ENCODE data around the gene TSPAN11.

TSPAN11 gene

GRCh38 chr12:30991466-30991865 is 64.9 kb downstream of the TSPAN11 start:
- Histone ChIP-seq H3K9ac (ENCODE audit: low read length in 2 of 2) (no peak overlapping the region), H3K4me1 (ENCODE audit: control insufficient read depth, insufficient read depth, low read length) (no peaks in the 10 kb centered on the region), H3K27ac (ENCODE audit: low read length) (no peak overlapping the region), H3K9me3 (ENCODE audit: control insufficient read depth in 2 of 2, low read length in 2 of 2) (no peaks in the 10 kb centered on the region), H3K27me3 (ENCODE audit: control insufficient read depth in 1 of 2, insufficient read depth in 2 of 2, low read length in 2 of 2) (no peaks in the 10 kb centered on the region), H3K4me3 (ENCODE audit: low read length in 2 of 2) (no peak overlapping the region), H3K36me3 (ENCODE audit: control insufficient read depth in 2 of 2, insufficient read depth in 2 of 2, low read length in 2 of 2) (no peaks in the 10 kb centered on the region)

- Histone ChIP-seq H3K36me3 (ENCODE audit: control insufficient read depth in 2 of 2, insufficient read depth in 2 of 2, low read length in 2 of 2) (no peaks in the 10 kb centered on the region), H3K9me3 (ENCODE audit: control insufficient read depth in 2 of 2, low read length in 2 of 2) (no peaks in the 10 kb centered on the region), H3K9ac (ENCODE audit: low read length in 2 of 2) (no peak overlapping the region), H3K4me3 (ENCODE audit: low read length in 2 of 2) (no peak overlapping the region), H3K4me1 (ENCODE audit: control insufficient read depth, insufficient read depth, low read length) (no peaks in the 10 kb centered on the region), H3K27ac (ENCODE audit: low read length) (no peak overlapping the region), H3K27me3 (ENCODE audit: control insufficient read depth in 1 of 2, insufficient read depth in 2 of 2, low read length in 2 of 2) (no peaks in the 10 kb centered on the region)
These were observed 65.8 kb downstream of the TSPAN11 start for GRCh38 chr12:30992381-30992780.

DNA sequence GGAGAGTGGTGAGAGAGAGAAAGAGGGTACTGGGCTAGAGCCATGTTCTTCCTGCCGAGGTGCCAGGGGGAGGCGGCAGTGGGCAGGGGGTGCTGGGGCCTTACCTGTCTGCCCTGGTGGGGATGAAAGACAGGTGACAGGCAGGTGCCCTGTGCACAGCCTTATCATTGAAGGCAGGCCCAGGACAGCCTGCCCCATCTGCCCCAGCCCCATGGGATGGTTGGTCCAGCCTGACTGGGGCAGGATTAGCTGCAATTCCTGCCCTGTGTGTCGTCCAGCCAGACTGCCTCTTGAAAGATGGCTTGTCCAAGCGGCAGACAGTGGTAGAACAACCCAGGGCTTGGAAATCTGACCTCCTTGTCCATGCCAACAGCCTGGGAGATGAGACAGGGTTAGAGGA is 67.2 kb downstream of the TSPAN11 start:
- H3K4me3 ChIP-seq (ENCODE audit: low read length in 2 of 2), result no peak overlapping the region
- no peak overlapping the region for H3K27ac ChIP-seq (ENCODE audit: low read length)
- no peaks in the 10 kb centered on the region for H3K27me3 ChIP-seq (ENCODE audit: control insufficient read depth in 1 of 2, insufficient read depth in 2 of 2, low read length in 2 of 2)
- no peaks in the 10 kb centered on the region for H3K9me3 ChIP-seq (ENCODE audit: control insufficient read depth in 2 of 2, low read length in 2 of 2)
- no peaks in the 10 kb centered on the region for H3K36me3 ChIP-seq (ENCODE audit: control insufficient read depth in 2 of 2, insufficient read depth in 2 of 2, low read length in 2 of 2)
- H3K4me1 ChIP-seq (ENCODE audit: control insufficient read depth, insufficient read depth, low read length), result no peaks in the 10 kb centered on the region
- no peak overlapping the region for H3K9ac ChIP-seq (ENCODE audit: low read length in 2 of 2)

- Histone ChIP-seq H3K9ac (ENCODE audit: low read length in 2 of 2) (no peak overlapping the region), H3K27ac (ENCODE audit: low read length) (no peak overlapping the region), H3K27me3 (ENCODE audit: control insufficient read depth in 1 of 2, insufficient read depth in 2 of 2, low read length in 2 of 2) (no peaks in the 10 kb centered on the region), H3K36me3 (ENCODE audit: control insufficient read depth in 2 of 2, insufficient read depth in 2 of 2, low read length in 2 of 2) (no peaks in the 10 kb centered on the region), H3K4me3 (ENCODE audit: low read length in 2 of 2) (no peak overlapping the region), H3K4me1 (ENCODE audit: control insufficient read depth, insufficient read depth, low read length) (no peaks in the 10 kb centered on the region), H3K9me3 (ENCODE audit: control insufficient read depth in 2 of 2, low read length in 2 of 2) (no peaks in the 10 kb centered on the region)
These were observed 67.7 kb downstream of the TSPAN11 start for GRCh38 chr12:30994274-30994673.

DNA sequence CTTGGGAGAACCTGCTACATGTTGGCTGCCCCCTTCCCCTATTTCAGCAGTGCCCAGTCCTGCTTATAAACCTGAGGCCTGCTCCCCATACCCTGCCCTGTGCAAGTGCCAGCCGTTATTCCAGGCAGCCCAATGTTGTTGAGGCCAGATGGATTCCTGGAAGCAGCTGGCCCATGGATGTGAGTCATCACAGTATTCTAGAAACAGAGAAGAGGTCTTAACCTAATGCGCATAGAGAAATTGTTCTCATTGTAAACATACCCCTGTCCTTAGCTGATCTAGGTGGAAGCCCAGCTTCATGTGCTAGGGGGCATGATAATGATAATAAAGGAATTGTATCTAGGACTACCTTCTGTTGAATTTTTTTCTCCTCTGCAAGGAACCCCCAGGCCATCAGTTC is 69.7 kb downstream of the TSPAN11 start:
- H3K4me1 ChIP-seq (ENCODE audit: control insufficient read depth, insufficient read depth, low read length), result no peaks in the 10 kb centered on the region
- no peak overlapping the region for H3K9ac ChIP-seq (ENCODE audit: low read length in 2 of 2)
- no peaks in the 10 kb centered on the region for H3K36me3 ChIP-seq (ENCODE audit: control insufficient read depth in 2 of 2, insufficient read depth in 2 of 2, low read length in 2 of 2)
- H3K9me3 ChIP-seq (ENCODE audit: control insufficient read depth in 2 of 2, low read length in 2 of 2), result no peaks in the 10 kb centered on the region
- no peak overlapping the region for H3K4me3 ChIP-seq (ENCODE audit: low read length in 2 of 2)
- no peaks in the 10 kb centered on the region for H3K27me3 ChIP-seq (ENCODE audit: control insufficient read depth in 1 of 2, insufficient read depth in 2 of 2, low read length in 2 of 2)
- H3K27ac ChIP-seq (ENCODE audit: low read length), result no peak overlapping the region

- no peaks in the 10 kb centered on the region for H3K4me1 ChIP-seq (ENCODE audit: control insufficient read depth, insufficient read depth, low read length)
- no peaks in the 10 kb centered on the region for H3K36me3 ChIP-seq (ENCODE audit: control insufficient read depth in 2 of 2, insufficient read depth in 2 of 2, low read length in 2 of 2)
- H3K9ac ChIP-seq (ENCODE audit: low read length in 2 of 2), result no peak overlapping the region
- H3K4me3 ChIP-seq (ENCODE audit: low read length in 2 of 2), result no peak overlapping the region
- no peaks in the 10 kb centered on the region for H3K27me3 ChIP-seq (ENCODE audit: control insufficient read depth in 1 of 2, insufficient read depth in 2 of 2, low read length in 2 of 2)
- H3K9me3 ChIP-seq (ENCODE audit: control insufficient read depth in 2 of 2, low read length in 2 of 2), result no peaks in the 10 kb centered on the region
- no peak overlapping the region for H3K27ac ChIP-seq (ENCODE audit: low read length)
These were observed 70.2 kb downstream of the TSPAN11 start for GRCh38 chr12:30996752-30997151.

GRCh38 chr12:30997685-30998440 is 71.3 kb downstream of the TSPAN11 start:
- Histone ChIP-seq H3K36me3 (ENCODE audit: control insufficient read depth in 2 of 2, insufficient read depth in 2 of 2, low read length in 2 of 2) (no peaks in the 10 kb centered on the region), H3K27me3 (ENCODE audit: control insufficient read depth in 1 of 2, insufficient read depth in 2 of 2, low read length in 2 of 2) (no peaks in the 10 kb centered on the region), H3K4me1 (ENCODE audit: control insufficient read depth, insufficient read depth, low read length) (no peaks in the 10 kb centered on the region), H3K9ac (ENCODE audit: low read length in 2 of 2) (no peak overlapping the region), H3K4me3 (ENCODE audit: low read length in 2 of 2) (no peak overlapping the region), H3K9me3 (ENCODE audit: control insufficient read depth in 2 of 2, low read length in 2 of 2) (no peaks in the 10 kb centered on the region), H3K27ac (ENCODE audit: low read length) (no peak overlapping the region)

DNA sequence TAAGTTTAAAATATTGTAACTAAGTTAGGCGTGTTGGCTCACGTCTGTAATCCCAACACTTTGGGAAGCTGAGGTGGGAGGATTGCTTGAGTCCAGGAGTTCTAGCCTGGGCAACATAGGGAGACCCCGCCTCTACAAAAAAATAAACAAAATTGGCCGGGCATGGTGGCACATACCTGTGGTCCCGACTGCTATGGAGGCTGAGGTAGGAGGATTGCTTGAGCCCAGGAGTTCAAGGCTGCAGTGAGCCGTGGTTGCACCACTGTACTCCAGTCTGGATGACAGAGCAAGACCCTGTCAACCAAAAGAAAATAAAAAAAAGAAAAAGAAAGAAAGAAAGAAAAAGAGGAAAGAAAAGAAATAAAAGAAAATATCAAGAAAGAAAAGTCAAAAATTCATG is 72.5 kb downstream of the TSPAN11 start:
- no peak overlapping the region for H3K9ac ChIP-seq (ENCODE audit: low read length in 2 of 2)
- H3K36me3 ChIP-seq (ENCODE audit: control insufficient read depth in 2 of 2, insufficient read depth in 2 of 2, low read length in 2 of 2), result no peaks in the 10 kb centered on the region
- H3K4me3 ChIP-seq (ENCODE audit: low read length in 2 of 2), result no peak overlapping the region
- H3K4me1 ChIP-seq (ENCODE audit: control insufficient read depth, insufficient read depth, low read length), result no peaks in the 10 kb centered on the region
- H3K27ac ChIP-seq (ENCODE audit: low read length), result no peak overlapping the region
- no peaks in the 10 kb centered on the region for H3K9me3 ChIP-seq (ENCODE audit: control insufficient read depth in 2 of 2, low read length in 2 of 2)
- H3K27me3 ChIP-seq (ENCODE audit: control insufficient read depth in 1 of 2, insufficient read depth in 2 of 2, low read length in 2 of 2), result no peaks in the 10 kb centered on the region

DNA sequence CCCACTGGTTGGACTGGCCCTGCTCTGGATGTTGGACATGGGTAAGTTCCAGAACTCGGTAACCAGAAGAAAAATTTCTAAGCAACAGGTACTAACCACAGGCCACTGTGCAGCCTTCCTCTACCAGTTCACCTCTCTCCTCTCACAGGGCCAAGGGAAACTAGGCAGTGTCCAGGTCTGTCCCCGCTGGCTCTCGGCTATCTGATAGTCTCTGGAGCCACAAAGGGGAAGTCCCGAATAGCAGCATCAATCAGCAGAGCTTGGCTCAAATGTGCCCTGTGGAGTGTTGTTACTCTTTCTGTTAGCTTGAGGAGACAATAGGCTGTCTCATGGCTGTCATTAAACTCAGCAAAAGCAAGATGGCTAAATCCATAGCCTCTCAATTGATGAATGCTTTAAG is 73.2 kb downstream of the TSPAN11 start:
- Histone ChIP-seq H3K36me3 (ENCODE audit: control insufficient read depth in 2 of 2, insufficient read depth in 2 of 2, low read length in 2 of 2) (no peaks in the 10 kb centered on the region), H3K4me1 (ENCODE audit: control insufficient read depth, insufficient read depth, low read length) (no peaks in the 10 kb centered on the region), H3K9me3 (ENCODE audit: control insufficient read depth in 2 of 2, low read length in 2 of 2) (no peaks in the 10 kb centered on the region), H3K27ac (ENCODE audit: low read length) (no peak overlapping the region), H3K27me3 (ENCODE audit: control insufficient read depth in 1 of 2, insufficient read depth in 2 of 2, low read length in 2 of 2) (no peaks in the 10 kb centered on the region), H3K9ac (ENCODE audit: low read length in 2 of 2) (no peak overlapping the region), H3K4me3 (ENCODE audit: low read length in 2 of 2) (no peak overlapping the region)

DNA sequence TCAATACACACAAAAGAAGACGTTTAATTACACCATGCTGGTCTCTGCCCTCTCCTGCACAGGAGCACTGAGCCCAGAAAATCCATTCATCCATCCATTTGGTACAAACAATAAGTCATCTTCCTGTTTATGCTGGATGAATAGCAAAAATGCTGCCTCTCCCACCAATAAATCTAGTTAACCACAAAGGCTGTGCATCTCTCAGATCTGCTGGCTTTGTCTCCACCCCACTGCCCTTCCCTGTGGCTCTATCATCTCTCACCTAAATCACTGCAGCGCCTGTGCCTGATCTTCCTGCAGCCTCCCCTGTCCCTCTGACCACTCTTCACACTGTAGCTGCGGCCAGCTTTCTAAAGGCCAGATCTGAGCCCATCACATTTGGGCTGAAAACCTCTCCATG is 74.2 kb downstream of the TSPAN11 start:
- Histone ChIP-seq H3K27ac (ENCODE audit: low read length) (no peak overlapping the region), H3K9me3 (ENCODE audit: control insufficient read depth in 2 of 2, low read length in 2 of 2) (no peaks in the 10 kb centered on the region), H3K27me3 (ENCODE audit: control insufficient read depth in 1 of 2, insufficient read depth in 2 of 2, low read length in 2 of 2) (no peaks in the 10 kb centered on the region), H3K9ac (ENCODE audit: low read length in 2 of 2) (no peak overlapping the region), H3K4me1 (ENCODE audit: control insufficient read depth, insufficient read depth, low read length) (no peaks in the 10 kb centered on the region), H3K4me3 (ENCODE audit: low read length in 2 of 2) (no peak overlapping the region), H3K36me3 (ENCODE audit: control insufficient read depth in 2 of 2, insufficient read depth in 2 of 2, low read length in 2 of 2) (no peaks in the 10 kb centered on the region)

DNA sequence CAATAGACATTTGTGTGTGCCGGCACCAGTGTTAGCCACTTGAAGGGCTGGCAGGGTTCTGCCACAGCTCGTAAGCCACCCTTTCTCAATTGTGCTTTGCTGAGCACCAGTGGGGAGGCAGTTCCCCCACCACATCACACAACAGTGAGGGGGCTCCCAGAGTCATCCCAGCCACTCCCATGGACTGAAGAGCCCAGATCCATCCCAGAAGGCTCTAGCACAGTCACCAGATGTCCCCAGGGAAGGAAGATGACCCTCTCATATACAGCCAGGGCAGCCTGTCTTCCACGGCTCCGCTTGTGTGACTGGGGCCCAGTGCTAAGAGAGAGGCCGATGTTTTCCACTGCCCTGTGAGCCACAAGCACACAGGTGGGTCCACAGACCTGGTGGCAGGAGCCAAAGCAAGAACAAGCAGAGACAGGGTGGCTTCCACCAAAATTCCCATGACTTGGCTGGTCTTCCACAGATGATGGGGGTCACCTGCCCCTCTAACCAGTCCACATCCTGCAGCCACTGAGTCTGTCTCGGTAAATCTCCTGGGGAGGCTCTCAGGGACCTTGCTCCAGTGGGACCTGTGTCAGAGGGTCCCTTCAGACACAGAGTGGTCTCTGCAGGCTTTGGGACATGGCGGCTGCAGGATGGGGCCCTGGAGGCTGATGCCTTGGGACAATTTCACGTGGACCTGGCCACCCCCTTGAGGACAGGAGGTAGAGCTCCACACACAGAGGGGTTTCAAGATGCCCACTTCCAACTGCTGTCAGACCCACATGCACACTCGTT is 75.2 kb downstream of the TSPAN11 start:
- H3K27ac ChIP-seq (ENCODE audit: low read length), result no peak overlapping the region
- no peaks in the 10 kb centered on the region for H3K4me1 ChIP-seq (ENCODE audit: control insufficient read depth, insufficient read depth, low read length)
- H3K36me3 ChIP-seq (ENCODE audit: control insufficient read depth in 2 of 2, insufficient read depth in 2 of 2, low read length in 2 of 2), result no peaks in the 10 kb centered on the region
- H3K9me3 ChIP-seq (ENCODE audit: control insufficient read depth in 2 of 2, low read length in 2 of 2), result no peaks in the 10 kb centered on the region
- no peaks in the 10 kb centered on the region for H3K27me3 ChIP-seq (ENCODE audit: control insufficient read depth in 1 of 2, insufficient read depth in 2 of 2, low read length in 2 of 2)
- no peak overlapping the region for H3K9ac ChIP-seq (ENCODE audit: low read length in 2 of 2)
- H3K4me3 ChIP-seq (ENCODE audit: low read length in 2 of 2), result no peak overlapping the region

Data from stomach smooth muscle (tissue), 2 donors.